HepG2 (cell line): ENCODE measurements around the gene FUT3. TPM values are rescaled to one million over a fixed set of nuclear protein-coding genes. Genes with fewer than 3 reads are reported as not detected.
A peak's percentile ranks its signal among the peaks of the same experiment; 100 is the strongest.

ENCODE experiments used
- IKZF5 ChIP-seq: IDR thresholded peaks from 2 replicates; pipeline ENCODE4 v1.6.1; 2018; ENCODE audit warnings: missing genetic modification reagents, mild to moderate bottlenecking, missing compliant biosample characterization
- KDM5B ChIP-seq: sonication (generic); formaldehyde crosslinking; IDR thresholded peaks from 2 replicates; pipeline ENCODE4 v1.4.0; 2020; ENCODE audit warnings: missing genetic modification reagents, mild to moderate bottlenecking, borderline replicate concordance
- KIAA2018 ChIP-seq: sonication (generic); formaldehyde crosslinking; IDR thresholded peaks from 2 replicates; pipeline ENCODE4 v1.5.0; 2020; ENCODE audit warnings: mild to moderate bottlenecking, missing genetic modification reagents, borderline replicate concordance
- MYPOP ChIP-seq: sonication (generic); formaldehyde crosslinking; IDR thresholded peaks from 2 replicates; pipeline ENCODE4 v1.8.1; 2023; ENCODE audit warnings: mild to moderate bottlenecking, moderate library complexity, missing genetic modification reagents
- NFYC ChIP-seq: IDR thresholded peaks from 2 replicates; pipeline ENCODE4 v1.6.1; 2016; ENCODE audit warnings: missing genetic modification reagents, missing compliant biosample characterization
- NRL ChIP-seq: sonication (generic); formaldehyde crosslinking; IDR thresholded peaks from 2 replicates; pipeline ENCODE4 v1.5.0; 2020; ENCODE audit warnings: missing genetic modification reagents, mild to moderate bottlenecking, moderate library complexity, borderline replicate concordance
- REXO4 ChIP-seq: sonication (generic); formaldehyde crosslinking; IDR thresholded peaks from 2 replicates; pipeline ENCODE4 v1.8.0; 2022; ENCODE audit warnings: missing genetic modification reagents, mild to moderate bottlenecking, borderline replicate concordance
- TBL1XR1 ChIP-seq: fragments of 150-350 bp; IDR thresholded peaks from 2 replicates; pipeline ENCODE4 v1.6.1; 2014; ENCODE audit warnings: borderline replicate concordance, low read length; ENCODE audit not compliant: partially characterized antibody
- ZNF615 ChIP-seq: sonication (generic); formaldehyde crosslinking; IDR thresholded peaks from 2 replicates; pipeline ENCODE4 v1.5.0; 2020; ENCODE audit warnings: mild to moderate bottlenecking, missing genetic modification reagents, borderline replicate concordance
- ZNF775 ChIP-seq: sonication (generic); formaldehyde crosslinking; IDR thresholded peaks from 2 replicates; pipeline ENCODE4 v1.4.0; 2020; ENCODE audit warnings: missing genetic modification reagents, mild to moderate bottlenecking, moderate library complexity, borderline replicate concordance
- ZNF891 ChIP-seq: sonication (generic); formaldehyde crosslinking; IDR thresholded peaks from 2 replicates; pipeline ENCODE4 v1.5.0; 2020; ENCODE audit warnings: mild to moderate bottlenecking, missing genetic modification reagents
- polyA plus RNA-seq, 8 experiments: library from polyadenylated mRNA; depleted of rRNA in 3 of 8; stranded (reverse) in 7 of 8; unstranded in 1 of 8; fragments of >200 nt; fragmentation: Illumina TruSeq in 4 of 8; extraction: Trizol in 4 of 8; gene quantifications; 2 replicates each; pipeline versions ENCODE4 v1.2.1 to v1.2.3, GENCODE V29; 2011 to 2016; ENCODE audit warnings: low read depth in 4 of 8, missing spikeins in 1 of 8, mixed read lengths in 1 of 8; ENCODE audit not compliant: insufficient read depth in 1 of 8
- total RNA-seq, 5 experiments: library from RNA; depleted of rRNA; stranded (reverse); fragments of >200 nt; fragmentation: Illumina TruSeq; extraction: Trizol; gene quantifications; 2 replicates each; pipeline ENCODE4 v1.2.3, GENCODE V29; 2016; ENCODE audit warnings: low read depth in 1 of 5
- TF ChIP-seq, protein P1 (sequence below): sonication (generic); formaldehyde crosslinking; IDR thresholded peaks from 2 replicates; pipeline ENCODE4 v1.5.0; 2020; ENCODE audit warnings: mild to moderate bottlenecking, missing genetic modification reagents

Gene FUT3
- total and polyA plus RNA-seq, 2 of the 13 experiments (the other 11 are each of a cell fraction or from before 2014, with no cell fraction given), result 0.53 to 1.1 TPM

- TF ChIP-seq KIAA2018 (CRISPR knock-in tag) (no peak), KDM5B (CRISPR knock-in tag) (peak; percentile 58; the same call in 1 of the 2 replicates), REXO4 (no peak), IKZF5 (0 out of 2 replicates have a peak, but pooled peaks have one; percentile 16), ZNF615 (CRISPR knock-in tag) (no peak), NFYC (CRISPR knock-in tag) (no peak), ZNF775 (CRISPR knock-in tag) (no peak), ZNF891 (CRISPR knock-in tag) (0 out of 2 replicates have a peak, but pooled peaks have one; percentile 19), NRL (0 out of 2 replicates have a peak, but pooled peaks have one; percentile 32), MYPOP (peak; percentile 31), TBL1XR1 (no peak)
- TF ChIP-seq, protein P1, sequence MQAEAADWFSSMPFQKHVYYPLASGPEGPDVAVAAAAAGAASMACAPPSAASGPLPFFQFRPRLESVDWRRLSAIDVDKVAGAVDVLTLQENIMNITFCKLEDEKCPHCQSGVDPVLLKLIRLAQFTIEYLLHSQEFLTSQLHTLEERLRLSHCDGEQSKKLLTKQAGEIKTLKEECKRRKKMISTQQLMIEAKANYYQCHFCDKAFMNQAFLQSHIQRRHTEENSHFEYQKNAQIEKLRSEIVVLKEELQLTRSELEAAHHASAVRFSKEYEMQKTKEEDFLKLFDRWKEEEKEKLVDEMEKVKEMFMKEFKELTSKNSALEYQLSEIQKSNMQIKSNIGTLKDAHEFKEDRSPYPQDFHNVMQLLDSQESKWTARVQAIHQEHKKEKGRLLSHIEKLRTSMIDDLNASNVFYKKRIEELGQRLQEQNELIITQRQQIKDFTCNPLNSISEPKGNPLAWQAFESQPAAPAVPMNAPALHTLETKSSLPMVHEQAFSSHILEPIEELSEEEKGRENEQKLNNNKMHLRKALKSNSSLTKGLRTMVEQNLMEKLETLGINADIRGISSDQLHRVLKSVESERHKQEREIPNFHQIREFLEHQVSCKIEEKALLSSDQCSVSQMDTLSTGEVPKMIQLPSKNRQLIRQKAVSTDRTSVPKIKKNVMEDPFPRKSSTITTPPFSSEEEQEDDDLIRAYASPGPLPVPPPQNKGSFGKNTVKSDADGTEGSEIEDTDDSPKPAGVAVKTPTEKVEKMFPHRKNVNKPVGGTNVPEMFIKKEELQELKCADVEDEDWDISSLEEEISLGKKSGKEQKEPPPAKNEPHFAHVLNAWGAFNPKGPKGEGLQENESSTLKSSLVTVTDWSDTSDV, result no peak
These were observed 28.9 kb downstream of the FUT3 start (continued) for GRCh38 chr19:5822181-5822844.
